Endodermal cell (in vitro differentiated cells): ENCODE data around the gene TAF12. TPM values are rescaled to one million over a fixed set of nuclear protein-coding genes. Genes with fewer than 3 reads are reported as not detected.
A peak's percentile ranks its signal among the peaks of the same experiment; 100 is the strongest.

Source experiments
- DNase-seq: peaks from one replicate; pipeline ENCODE4 v3.0.0-alpha.2; 2017
- H3K27ac ChIP-seq: 2 replicates; pipeline ENCODE4 v1.5.1; 2013; ENCODE audit warnings: mild to moderate bottlenecking, low read depth, low read length, moderate library complexity
- H3K27me3 ChIP-seq: 2 replicates; pipeline ENCODE4 v1.6.1; 2013; ENCODE audit warnings: mild to moderate bottlenecking, low read length, moderate library complexity; ENCODE audit not compliant: insufficient read depth, control insufficient read depth, poor library complexity, severe bottlenecking
- H3K36me3 ChIP-seq: 2 replicates; pipeline ENCODE4 v1.7.0; 2013; ENCODE audit warnings: mild to moderate bottlenecking, low read length, moderate library complexity; ENCODE audit not compliant: control insufficient read depth, insufficient read depth
- H3K4me1 ChIP-seq: one replicate; pipeline ENCODE4 v1.7.0; 2013; ENCODE audit warnings: low read length; ENCODE audit not compliant: control insufficient read depth, insufficient read depth
- H3K4me3 ChIP-seq: 2 replicates; pipeline ENCODE4 v1.5.1; 2013; ENCODE audit warnings: mild to moderate bottlenecking, low read length, moderate library complexity
- H3K9ac ChIP-seq: 2 replicates; pipeline ENCODE4 v1.6.1; 2013; ENCODE audit warnings: mild to moderate bottlenecking, low read length, moderate library complexity; ENCODE audit not compliant: poor library complexity, severe bottlenecking; ENCODE audit errors: extremely low read depth
- H3K9me3 ChIP-seq: 2 replicates; pipeline ENCODE4 v1.6.1; 2013; ENCODE audit warnings: mild to moderate bottlenecking, low read length, moderate library complexity; ENCODE audit not compliant: control insufficient read depth
- H3K27ac Mint-ChIP-seq: 2 replicates; pipeline ENCODE4 v1.8.0; 2020; ENCODE audit warnings: mixed read lengths
- H3K27me3 Mint-ChIP-seq: 2 replicates; pipeline ENCODE4 v1.8.0; 2021; ENCODE audit warnings: mild to moderate bottlenecking, mixed read lengths; ENCODE audit not compliant: insufficient read depth
- H3K36me3 Mint-ChIP-seq: 2 replicates; pipeline ENCODE4 v1.8.0; 2020; ENCODE audit warnings: low read depth, mixed read lengths
- H3K4me1 Mint-ChIP-seq: 2 replicates; pipeline ENCODE4 v1.8.0; 2020; ENCODE audit warnings: mixed read lengths
- H3K4me3 Mint-ChIP-seq: 2 replicates; pipeline ENCODE4 v1.8.0; 2020; ENCODE audit warnings: mild to moderate bottlenecking, moderate library complexity, mixed read lengths
- H3K9me3 Mint-ChIP-seq: 2 replicates; pipeline ENCODE4 v1.8.0; 2020; ENCODE audit warnings: mild to moderate bottlenecking, mixed read lengths
- whole genome bisulfite sequencing, 2 experiments: methylation state at CpG; one replicate each; pipeline versions ENCODE4 v1.1.5 to v1.1.7; 2013; ENCODE audit warnings: missing lambda C conversion rate in 2 of 2, mixed read lengths in 1 of 2; ENCODE audit not compliant: insufficient coverage in 1 of 2, insufficient read length in 1 of 2; 5-methylcytosine and 5-hydroxymethylcytosine counted together
- total RNA-seq, 2 donors: library from RNA; stranded (reverse); fragmentation: NEBNext Ultra II Directional in 1 of 2; extraction: Animal tissue kit (Norgen Biotek cat#: 25700) in 1 of 2; gene quantifications; 2 replicates in 1 of 2; 3 replicates in 1 of 2; pipeline ENCODE4 v1.2.1, GENCODE V29; 2021
- TF ChIP-seq, protein P1 (sequence below): fragments of 200-600 bp; sonication (generic); conservative IDR thresholded peaks from 2 replicates; pipeline ENCODE4 v1.5.0; 2021; ENCODE audit warnings: antibody characterized with exemption, mild to moderate bottlenecking

Gene TAF12
- total RNA-seq, 2 donors from 2014 or later: 29.3 to 39.5 TPM

- Histone ChIP-seq H3K27ac (peak overlapping the region; percentile 84), H3K4me1 (no peaks in the 10 kb centered on the region), H3K9ac (peak overlapping the region; percentile 94), H3K27me3 (no peaks in the 10 kb centered on the region), H3K4me3 (peak overlapping the region; percentile 96), H3K36me3 (no peaks in the 10 kb centered on the region), H3K9me3 (no peaks in the 10 kb centered on the region)
- H3K27ac Mint-ChIP-seq: peak overlapping the region; percentile 98
- no peaks in the 10 kb centered on the region for H3K9me3 Mint-ChIP-seq
- no peaks in the 10 kb centered on the region for H3K27me3 Mint-ChIP-seq
- H3K4me3 Mint-ChIP-seq: peak overlapping the region; percentile 99
- TF ChIP-seq, protein P1, sequence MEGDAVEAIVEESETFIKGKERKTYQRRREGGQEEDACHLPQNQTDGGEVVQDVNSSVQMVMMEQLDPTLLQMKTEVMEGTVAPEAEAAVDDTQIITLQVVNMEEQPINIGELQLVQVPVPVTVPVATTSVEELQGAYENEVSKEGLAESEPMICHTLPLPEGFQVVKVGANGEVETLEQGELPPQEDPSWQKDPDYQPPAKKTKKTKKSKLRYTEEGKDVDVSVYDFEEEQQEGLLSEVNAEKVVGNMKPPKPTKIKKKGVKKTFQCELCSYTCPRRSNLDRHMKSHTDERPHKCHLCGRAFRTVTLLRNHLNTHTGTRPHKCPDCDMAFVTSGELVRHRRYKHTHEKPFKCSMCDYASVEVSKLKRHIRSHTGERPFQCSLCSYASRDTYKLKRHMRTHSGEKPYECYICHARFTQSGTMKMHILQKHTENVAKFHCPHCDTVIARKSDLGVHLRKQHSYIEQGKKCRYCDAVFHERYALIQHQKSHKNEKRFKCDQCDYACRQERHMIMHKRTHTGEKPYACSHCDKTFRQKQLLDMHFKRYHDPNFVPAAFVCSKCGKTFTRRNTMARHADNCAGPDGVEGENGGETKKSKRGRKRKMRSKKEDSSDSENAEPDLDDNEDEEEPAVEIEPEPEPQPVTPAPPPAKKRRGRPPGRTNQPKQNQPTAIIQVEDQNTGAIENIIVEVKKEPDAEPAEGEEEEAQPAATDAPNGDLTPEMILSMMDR: no peak
- H3K36me3 Mint-ChIP-seq: no peaks in the 10 kb centered on the region
- 0 to 1% methylated on average over 7 to 26 of the region's 26 CpGs for WGBS, 2 experiments
- DNase-seq: no peak
- peaks cover 25% of the 10 kb centered on the region for H3K4me1 Mint-ChIP-seq
Measured at GRCh38 chr1:28642056-28642846, 616 bp downstream of the TAF12 start.

DNA sequence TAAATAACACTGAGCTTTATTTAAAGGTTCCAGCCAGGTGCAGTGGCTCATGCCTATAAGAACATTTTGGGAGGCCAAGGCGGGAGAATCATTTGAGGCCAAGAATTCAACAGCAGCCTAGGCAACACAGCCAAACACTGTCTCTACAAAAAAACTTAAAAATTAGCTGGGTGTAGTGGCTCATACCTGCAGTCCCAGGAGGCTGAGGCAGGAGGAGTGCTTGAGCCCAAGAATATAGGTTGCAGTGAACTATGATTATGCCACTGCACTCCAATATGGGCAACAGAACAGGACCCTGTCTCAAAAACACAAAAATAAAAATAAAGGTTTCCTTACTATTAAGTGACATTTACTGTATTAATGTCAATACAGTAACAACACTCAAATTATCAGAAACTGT, 2.1 kb downstream of the TAF12 start:
- Histone ChIP-seq H3K4me1 (no peaks in the 10 kb centered on the region), H3K9ac (no peak overlapping the region), H3K4me3 (no peak overlapping the region), H3K9me3 (no peaks in the 10 kb centered on the region), H3K27ac (no peak overlapping the region), H3K36me3 (no peaks in the 10 kb centered on the region), H3K27me3 (no peaks in the 10 kb centered on the region)
- DNase-seq: peak; percentile 59
- Mint-ChIP-seq H3K9me3 (no peaks in the 10 kb centered on the region), H3K4me3 (peak overlapping the region; percentile 99), H3K36me3 (peaks cover 3% of the 10 kb centered on the region), H3K27me3 (no peaks in the 10 kb centered on the region), H3K27ac (no peak overlapping the region), H3K4me1 (peaks cover 22% of the 10 kb centered on the region)
- WGBS, 2 experiments: 80 to 88% methylated on average over 1 of the region's 1 CpG
- TF ChIP-seq, protein P1: peak; percentile 65

- TF ChIP-seq, protein P1: no peak
- DNase-seq: no peak
- H3K4me3 Mint-ChIP-seq: no peak overlapping the region
- H3K27me3 ChIP-seq: no peaks in the 10 kb centered on the region
- 96 to 100% methylated on average over 2 to 4 of the region's 4 CpGs for WGBS, 2 experiments
- H3K4me3 ChIP-seq: no peak overlapping the region
- H3K4me1 Mint-ChIP-seq: no peaks in the 10 kb centered on the region
- no peaks in the 10 kb centered on the region for H3K9me3 ChIP-seq
- peaks cover 5% of the 10 kb centered on the region for H3K36me3 ChIP-seq
- no peaks in the 10 kb centered on the region for H3K9me3 Mint-ChIP-seq
- no peaks in the 10 kb centered on the region for H3K27me3 Mint-ChIP-seq
- H3K4me1 ChIP-seq: no peaks in the 10 kb centered on the region
- no peak overlapping the region for H3K27ac ChIP-seq
- peaks cover 14% of the 10 kb centered on the region for H3K36me3 Mint-ChIP-seq
- H3K27ac Mint-ChIP-seq: no peak overlapping the region
- no peak overlapping the region for H3K9ac ChIP-seq
Measured at GRCh38 chr1:28632560-28632959, 10.3 kb downstream of the TAF12 start.
